ENCODE results near the gene CLRN1. TPM values are rescaled to one million over a fixed set of nuclear protein-coding genes. Genes with fewer than 3 reads are reported as not detected.

CLRN1 gene
- total RNA-seq, 1 experiment from 2014 or later = not detected

- H3K4me1 Mint-ChIP-seq = no peaks in the 10 kb centered on the region
- DNase-seq (ENCODE audit: low spot score) (no peak), ATAC-seq (no peak)
- H3K27me3 Mint-ChIP-seq (ENCODE audit: low read depth) = no peaks in the 10 kb centered on the region; the same call in 1 of the 2 replicates
- ChIA-PET CTCF (no interaction called here), POLR2A (no interaction called here)
- H3K36me3 Mint-ChIP-seq = no peaks in the 10 kb centered on the region
- no peak overlapping the region for H3K27ac Mint-ChIP-seq
- no peak overlapping the region for H3K4me3 Mint-ChIP-seq
- peaks cover 5% of the 10 kb centered on the region for H3K9me3 Mint-ChIP-seq
- TF ChIP-seq, protein P1, sequence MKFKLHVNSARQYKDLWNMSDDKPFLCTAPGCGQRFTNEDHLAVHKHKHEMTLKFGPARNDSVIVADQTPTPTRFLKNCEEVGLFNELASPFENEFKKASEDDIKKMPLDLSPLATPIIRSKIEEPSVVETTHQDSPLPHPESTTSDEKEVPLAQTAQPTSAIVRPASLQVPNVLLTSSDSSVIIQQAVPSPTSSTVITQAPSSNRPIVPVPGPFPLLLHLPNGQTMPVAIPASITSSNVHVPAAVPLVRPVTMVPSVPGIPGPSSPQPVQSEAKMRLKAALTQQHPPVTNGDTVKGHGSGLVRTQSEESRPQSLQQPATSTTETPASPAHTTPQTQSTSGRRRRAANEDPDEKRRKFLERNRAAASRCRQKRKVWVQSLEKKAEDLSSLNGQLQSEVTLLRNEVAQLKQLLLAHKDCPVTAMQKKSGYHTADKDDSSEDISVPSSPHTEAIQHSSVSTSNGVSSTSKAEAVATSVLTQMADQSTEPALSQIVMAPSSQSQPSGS (CRISPR knock-in tag; IDR thresholded peaks at IDR 0.05; ENCODE audit: borderline replicate concordance, low read depth) = no peak
- TF ChIP-seq, protein P2, sequence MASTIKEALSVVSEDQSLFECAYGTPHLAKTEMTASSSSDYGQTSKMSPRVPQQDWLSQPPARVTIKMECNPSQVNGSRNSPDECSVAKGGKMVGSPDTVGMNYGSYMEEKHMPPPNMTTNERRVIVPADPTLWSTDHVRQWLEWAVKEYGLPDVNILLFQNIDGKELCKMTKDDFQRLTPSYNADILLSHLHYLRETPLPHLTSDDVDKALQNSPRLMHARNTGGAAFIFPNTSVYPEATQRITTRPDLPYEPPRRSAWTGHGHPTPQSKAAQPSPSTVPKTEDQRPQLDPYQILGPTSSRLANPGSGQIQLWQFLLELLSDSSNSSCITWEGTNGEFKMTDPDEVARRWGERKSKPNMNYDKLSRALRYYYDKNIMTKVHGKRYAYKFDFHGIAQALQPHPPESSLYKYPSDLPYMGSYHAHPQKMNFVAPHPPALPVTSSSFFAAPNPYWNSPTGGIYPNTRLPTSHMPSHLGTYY (CRISPR knock-in tag; IDR thresholded peaks at IDR 0.05) = no peak
- TF ChIP-seq FOXK1 (CRISPR knock-in tag; IDR thresholded peaks at IDR 0.05) (no peak), NR3C1 (CRISPR knock-in tag; conservative IDR thresholded peaks at IDR 0.05; ENCODE audit: low read depth) (no peak), MYBL2 (CRISPR knock-in tag; IDR thresholded peaks at IDR 0.05) (no peak), NR1H2 (CRISPR knock-in tag; IDR thresholded peaks at IDR 0.05) (no peak), ZNF416 (CRISPR knock-in tag; IDR thresholded peaks at IDR 0.05) (no peak), E2F5 (CRISPR knock-in tag; IDR thresholded peaks at IDR 0.05) (no peak), CREM (CRISPR knock-in tag; IDR thresholded peaks at IDR 0.05) (no peak)
Observed at GRCh38 chr3:150936693-150937092, 35.8 kb downstream of the CLRN1 start.

DNA sequence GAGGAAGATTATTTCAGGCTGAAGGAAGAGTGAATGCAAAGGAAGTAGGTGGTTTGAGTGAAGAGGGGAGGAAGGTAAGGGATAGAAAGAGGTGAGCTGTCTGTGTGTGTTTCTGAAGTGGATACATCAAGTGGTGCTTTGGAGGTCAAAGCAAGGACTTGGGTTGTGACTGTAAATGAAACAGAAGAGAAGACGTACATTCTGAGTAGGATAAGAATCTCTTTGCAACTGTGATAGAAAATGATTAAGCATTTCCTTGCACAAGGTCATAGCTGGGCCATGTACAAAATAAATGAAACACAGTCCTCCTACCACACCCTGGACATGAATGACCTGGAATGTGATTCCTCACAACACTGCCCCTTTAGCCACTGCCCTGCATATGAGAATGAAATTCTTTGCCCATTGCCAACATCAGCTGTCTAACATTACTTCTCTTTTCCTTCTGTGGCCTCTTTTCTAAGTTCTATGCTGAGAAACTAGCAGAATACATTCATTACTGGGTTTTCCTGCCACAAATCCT, 39.0 kb downstream of the CLRN1 start:
- Mint-ChIP-seq H3K4me3 (no peak overlapping the region), H3K9me3 (peaks cover 5% of the 10 kb centered on the region), H3K27ac (no peak overlapping the region), H3K4me1 (0 out of 2 replicates have a peak, but pooled peaks cover 3% of the 10 kb centered on the region), H3K27me3 (ENCODE audit: low read depth) (no peaks in the 10 kb centered on the region), H3K36me3 (no peaks in the 10 kb centered on the region)
- POLR2A ChIA-PET = no interaction called here
- DNase-seq (ENCODE audit: low spot score) = no peak
- CTCF ChIA-PET = no interaction called here
- TF ChIP-seq, protein P3, sequence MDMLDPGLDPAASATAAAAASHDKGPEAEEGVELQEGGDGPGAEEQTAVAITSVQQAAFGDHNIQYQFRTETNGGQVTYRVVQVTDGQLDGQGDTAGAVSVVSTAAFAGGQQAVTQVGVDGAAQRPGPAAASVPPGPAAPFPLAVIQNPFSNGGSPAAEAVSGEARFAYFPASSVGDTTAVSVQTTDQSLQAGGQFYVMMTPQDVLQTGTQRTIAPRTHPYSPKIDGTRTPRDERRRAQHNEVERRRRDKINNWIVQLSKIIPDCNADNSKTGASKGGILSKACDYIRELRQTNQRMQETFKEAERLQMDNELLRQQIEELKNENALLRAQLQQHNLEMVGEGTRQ (CRISPR knock-in tag; IDR thresholded peaks at IDR 0.05) = no peak
- TF ChIP-seq AFF4 (CRISPR knock-in tag; IDR thresholded peaks at IDR 0.05; ENCODE audit: borderline replicate concordance) = no peak
- TF ChIP-seq, protein P4, sequence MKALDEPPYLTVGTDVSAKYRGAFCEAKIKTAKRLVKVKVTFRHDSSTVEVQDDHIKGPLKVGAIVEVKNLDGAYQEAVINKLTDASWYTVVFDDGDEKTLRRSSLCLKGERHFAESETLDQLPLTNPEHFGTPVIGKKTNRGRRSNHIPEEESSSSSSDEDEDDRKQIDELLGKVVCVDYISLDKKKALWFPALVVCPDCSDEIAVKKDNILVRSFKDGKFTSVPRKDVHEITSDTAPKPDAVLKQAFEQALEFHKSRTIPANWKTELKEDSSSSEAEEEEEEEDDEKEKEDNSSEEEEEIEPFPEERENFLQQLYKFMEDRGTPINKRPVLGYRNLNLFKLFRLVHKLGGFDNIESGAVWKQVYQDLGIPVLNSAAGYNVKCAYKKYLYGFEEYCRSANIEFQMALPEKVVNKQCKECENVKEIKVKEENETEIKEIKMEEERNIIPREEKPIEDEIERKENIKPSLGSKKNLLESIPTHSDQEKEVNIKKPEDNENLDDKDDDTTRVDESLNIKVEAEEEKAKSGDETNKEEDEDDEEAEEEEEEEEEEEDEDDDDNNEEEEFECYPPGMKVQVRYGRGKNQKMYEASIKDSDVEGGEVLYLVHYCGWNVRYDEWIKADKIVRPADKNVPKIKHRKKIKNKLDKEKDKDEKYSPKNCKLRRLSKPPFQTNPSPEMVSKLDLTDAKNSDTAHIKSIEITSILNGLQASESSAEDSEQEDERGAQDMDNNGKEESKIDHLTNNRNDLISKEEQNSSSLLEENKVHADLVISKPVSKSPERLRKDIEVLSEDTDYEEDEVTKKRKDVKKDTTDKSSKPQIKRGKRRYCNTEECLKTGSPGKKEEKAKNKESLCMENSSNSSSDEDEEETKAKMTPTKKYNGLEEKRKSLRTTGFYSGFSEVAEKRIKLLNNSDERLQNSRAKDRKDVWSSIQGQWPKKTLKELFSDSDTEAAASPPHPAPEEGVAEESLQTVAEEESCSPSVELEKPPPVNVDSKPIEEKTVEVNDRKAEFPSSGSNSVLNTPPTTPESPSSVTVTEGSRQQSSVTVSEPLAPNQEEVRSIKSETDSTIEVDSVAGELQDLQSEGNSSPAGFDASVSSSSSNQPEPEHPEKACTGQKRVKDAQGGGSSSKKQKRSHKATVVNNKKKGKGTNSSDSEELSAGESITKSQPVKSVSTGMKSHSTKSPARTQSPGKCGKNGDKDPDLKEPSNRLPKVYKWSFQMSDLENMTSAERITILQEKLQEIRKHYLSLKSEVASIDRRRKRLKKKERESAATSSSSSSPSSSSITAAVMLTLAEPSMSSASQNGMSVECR (CRISPR knock-in tag; IDR thresholded peaks at IDR 0.05; ENCODE audit: borderline replicate concordance) = no peak
- no peak for TF ChIP-seq ZNF396 (CRISPR knock-in tag; IDR thresholded peaks at IDR 0.05; ENCODE audit: borderline replicate concordance)
- TF ChIP-seq, protein P5, sequence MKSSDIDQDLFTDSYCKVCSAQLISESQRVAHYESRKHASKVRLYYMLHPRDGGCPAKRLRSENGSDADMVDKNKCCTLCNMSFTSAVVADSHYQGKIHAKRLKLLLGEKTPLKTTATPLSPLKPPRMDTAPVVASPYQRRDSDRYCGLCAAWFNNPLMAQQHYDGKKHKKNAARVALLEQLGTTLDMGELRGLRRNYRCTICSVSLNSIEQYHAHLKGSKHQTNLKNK (CRISPR knock-in tag; IDR thresholded peaks at IDR 0.05) = no peak
- no peak for TF ChIP-seq ZNF138 (CRISPR knock-in tag; conservative IDR thresholded peaks at IDR 0.05)
- no peak for TF ChIP-seq PREB (CRISPR knock-in tag; IDR thresholded peaks at IDR 0.05; ENCODE audit: borderline replicate concordance)
- TF ChIP-seq FOXK1 (CRISPR knock-in tag; IDR thresholded peaks at IDR 0.05) = no peak
- ATAC-seq = no peak

All from WTC11 (cell line).